Measurements from ENCODE around the gene CSMD2.

Gene CSMD2

GRCh38 chr1:33654267-33654834 lies 510.7 kb downstream of the CSMD2 start:
- H3K36me3 ChIP-seq, result no peaks in the 10 kb centered on the region
- no peak for TF ChIP-seq CTCF (IDR thresholded peaks at IDR 0.05)
- H3K4me1 ChIP-seq (ENCODE audit: control insufficient read depth in 1 of 2, insufficient read depth in 1 of 2, low read depth in 1 of 2, low read length in 1 of 2), result no peaks in the 10 kb centered on the region
- no peaks in the 10 kb centered on the region for H3K27me3 ChIP-seq
- H3K27ac ChIP-seq, result no peak overlapping the region
- no peaks in the 10 kb centered on the region for H3K9me3 ChIP-seq
- no peak overlapping the region for H3K4me3 ChIP-seq (ENCODE audit: low read depth in 1 of 2, low read length in 1 of 2)

GRCh38 chr1:33653226-33653625 lies 511.8 kb downstream of the CSMD2 start:
- H3K4me3 ChIP-seq (ENCODE audit: low read depth in 1 of 2, low read length in 1 of 2), result no peak overlapping the region
- no peaks in the 10 kb centered on the region for H3K9me3 ChIP-seq
- H3K27ac ChIP-seq, result no peak overlapping the region
- no peaks in the 10 kb centered on the region for H3K27me3 ChIP-seq
- H3K36me3 ChIP-seq, result no peaks in the 10 kb centered on the region
- TF ChIP-seq CTCF (IDR thresholded peaks at IDR 0.05), result no peak
- H3K4me1 ChIP-seq (ENCODE audit: control insufficient read depth in 1 of 2, insufficient read depth in 1 of 2, low read depth in 1 of 2, low read length in 1 of 2), result no peaks in the 10 kb centered on the region

DNA sequence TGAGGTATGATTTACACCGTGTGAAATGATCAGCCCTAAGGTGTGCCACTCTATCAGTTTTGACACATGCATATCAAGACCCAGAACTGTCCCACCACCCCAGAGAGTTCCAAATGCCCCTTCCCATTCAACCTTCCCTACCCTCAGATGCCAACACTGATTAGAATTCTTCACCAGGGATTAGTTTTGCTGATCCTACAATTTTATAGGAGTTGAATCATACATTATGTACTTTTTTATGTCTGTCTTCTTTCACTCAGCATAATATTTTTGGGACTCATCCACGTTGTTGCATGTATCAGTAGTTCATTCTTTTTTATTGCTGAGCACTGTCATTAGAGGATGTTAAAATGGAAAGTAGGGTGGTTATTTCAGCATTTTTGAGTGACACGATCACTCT lies 514.3 kb downstream of the CSMD2 start:
- Histone ChIP-seq H3K9me3 (no peaks in the 10 kb centered on the region), H3K27ac (no peak overlapping the region), H3K36me3 (no peaks in the 10 kb centered on the region), H3K27me3 (no peaks in the 10 kb centered on the region), H3K4me3 (ENCODE audit: low read depth in 1 of 2, low read length in 1 of 2) (no peak overlapping the region), H3K4me1 (ENCODE audit: control insufficient read depth in 1 of 2, insufficient read depth in 1 of 2, low read depth in 1 of 2, low read length in 1 of 2) (no peaks in the 10 kb centered on the region)
- no peak for TF ChIP-seq CTCF (IDR thresholded peaks at IDR 0.05)

DNA sequence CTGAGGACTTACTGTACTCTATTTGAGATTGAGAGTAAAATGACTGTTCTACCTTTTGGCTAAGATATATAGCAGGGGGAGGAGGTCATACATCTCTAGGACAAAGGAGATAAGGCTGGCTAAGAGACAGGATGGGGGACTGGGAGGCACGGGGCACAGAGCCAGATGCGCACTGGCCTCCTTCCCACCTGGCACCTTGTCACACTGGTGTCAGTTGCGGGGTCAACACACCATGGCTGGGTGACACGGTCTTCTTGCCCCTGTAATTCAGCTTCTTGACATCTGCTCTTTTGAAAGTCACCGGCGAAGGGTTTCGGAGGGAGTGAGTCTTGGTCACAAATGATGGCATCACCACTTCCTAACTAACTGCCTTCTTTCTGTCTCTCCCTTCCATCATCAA lies 515.3 kb downstream of the CSMD2 start:
- H3K4me1 ChIP-seq (ENCODE audit: control insufficient read depth in 1 of 2, insufficient read depth in 1 of 2, low read depth in 1 of 2, low read length in 1 of 2), result no peaks in the 10 kb centered on the region
- H3K9me3 ChIP-seq, result no peaks in the 10 kb centered on the region
- no peak overlapping the region for H3K27ac ChIP-seq
- H3K27me3 ChIP-seq, result no peaks in the 10 kb centered on the region
- no peak for TF ChIP-seq CTCF (IDR thresholded peaks at IDR 0.05)
- H3K36me3 ChIP-seq, result no peaks in the 10 kb centered on the region
- no peak overlapping the region for H3K4me3 ChIP-seq (ENCODE audit: low read depth in 1 of 2, low read length in 1 of 2)

- Histone ChIP-seq H3K27ac (no peak overlapping the region), H3K4me1 (ENCODE audit: control insufficient read depth in 1 of 2, insufficient read depth in 1 of 2, low read depth in 1 of 2, low read length in 1 of 2) (no peaks in the 10 kb centered on the region), H3K36me3 (no peaks in the 10 kb centered on the region), H3K27me3 (peaks cover 28% of the 10 kb centered on the region), H3K4me3 (ENCODE audit: low read depth in 1 of 2, low read length in 1 of 2) (no peak overlapping the region), H3K9me3 (no peaks in the 10 kb centered on the region)
- no peak for TF ChIP-seq CTCF (IDR thresholded peaks at IDR 0.05)
These were observed 521.8 kb downstream of the CSMD2 start for GRCh38 chr1:33643216-33643615.

Data from neutrophil (primary cell).